Neural cell (in vitro differentiated cells): ENCODE results near the gene SMC5.
"Not testable (repeated sequence)": the region's sequence is repeated elsewhere in the genome, so short reads cannot be mapped to it uniquely, and the experiment has no call there.

Source experiments
- EP300 ChIP-seq: fragments of 450-650 bp; conservative IDR thresholded peaks from 2 replicates; pipeline ENCODE4 v1.6.1; 2014; ENCODE audit warnings: antibody characterized with exemption, mild to moderate bottlenecking, moderate library complexity; ENCODE audit not compliant: poor library complexity, severe bottlenecking
- POLR2AphosphoS5 ChIP-seq: IDR thresholded peaks from 2 replicates; pipeline ENCODE4 v1.6.1; 2012
- TAF1 ChIP-seq: IDR thresholded peaks from 2 replicates; pipeline ENCODE4 v1.6.1; 2012; ENCODE audit warnings: low read depth
- TF ChIP-seq, protein P1 (sequence below): fragments of 450-650 bp; IDR thresholded peaks from 2 replicates; pipeline ENCODE4 v1.5.1; 2014; ENCODE audit warnings: antibody characterized with exemption, mild to moderate bottlenecking, moderate library complexity; ENCODE audit not compliant: poor library complexity, severe bottlenecking

DNA sequence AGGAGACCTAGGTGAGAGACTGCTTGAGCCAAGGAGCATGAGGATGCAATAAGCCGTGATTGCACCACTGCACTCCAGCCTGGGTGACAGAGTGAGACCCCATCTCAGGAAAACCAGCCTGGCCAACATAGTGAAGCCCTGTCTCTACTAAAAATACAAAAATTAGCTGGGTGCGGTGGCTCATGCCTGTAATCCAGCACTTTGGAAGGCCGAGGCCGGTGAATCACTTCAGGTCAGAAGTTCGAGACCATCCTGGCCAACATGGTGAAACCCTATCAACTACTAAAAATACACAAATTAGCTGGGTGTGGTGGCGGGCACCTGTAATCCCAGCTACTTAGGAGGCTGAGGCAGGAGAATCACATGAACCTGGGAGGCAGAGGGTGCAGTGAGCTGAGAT is 142.5 kb downstream of the SMC5 start:
- not testable (repeated sequence) for TF ChIP-seq POLR2AphosphoS5, EP300, TAF1
- TF ChIP-seq, protein P1, sequence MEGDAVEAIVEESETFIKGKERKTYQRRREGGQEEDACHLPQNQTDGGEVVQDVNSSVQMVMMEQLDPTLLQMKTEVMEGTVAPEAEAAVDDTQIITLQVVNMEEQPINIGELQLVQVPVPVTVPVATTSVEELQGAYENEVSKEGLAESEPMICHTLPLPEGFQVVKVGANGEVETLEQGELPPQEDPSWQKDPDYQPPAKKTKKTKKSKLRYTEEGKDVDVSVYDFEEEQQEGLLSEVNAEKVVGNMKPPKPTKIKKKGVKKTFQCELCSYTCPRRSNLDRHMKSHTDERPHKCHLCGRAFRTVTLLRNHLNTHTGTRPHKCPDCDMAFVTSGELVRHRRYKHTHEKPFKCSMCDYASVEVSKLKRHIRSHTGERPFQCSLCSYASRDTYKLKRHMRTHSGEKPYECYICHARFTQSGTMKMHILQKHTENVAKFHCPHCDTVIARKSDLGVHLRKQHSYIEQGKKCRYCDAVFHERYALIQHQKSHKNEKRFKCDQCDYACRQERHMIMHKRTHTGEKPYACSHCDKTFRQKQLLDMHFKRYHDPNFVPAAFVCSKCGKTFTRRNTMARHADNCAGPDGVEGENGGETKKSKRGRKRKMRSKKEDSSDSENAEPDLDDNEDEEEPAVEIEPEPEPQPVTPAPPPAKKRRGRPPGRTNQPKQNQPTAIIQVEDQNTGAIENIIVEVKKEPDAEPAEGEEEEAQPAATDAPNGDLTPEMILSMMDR, result not testable (repeated sequence)
